SK-N-SH treated with all-trans-retinoic acid at 6 μM for 48 hours (cell line): ENCODE measurements around the gene MGMT.

Experiments used
- ATAC-seq: fragments of 200-7000 bp; cut with Tn5 transposase; 3 replicates; pipeline ENCODE4 v1.9.1; 2020; ENCODE audit warnings: mild to moderate bottlenecking, moderate library complexity
- ARNTL ChIP-seq: fragments of 450-650 bp; formaldehyde crosslinking; IDR thresholded peaks from 2 replicates; pipeline ENCODE4 v1.5.0; 2020; ENCODE audit warnings: low read depth, mild to moderate bottlenecking, moderate library complexity, borderline replicate concordance
- BACH2 ChIP-seq: fragments of 250-450 bp; sonication (Bioruptor Pico); IDR thresholded peaks from 2 replicates; pipeline ENCODE4 v1.9.0; 2021; ENCODE audit warnings: mild to moderate bottlenecking, borderline replicate concordance
- CSDC2 ChIP-seq: fragments of 250-450 bp; sonication (Bioruptor Pico); IDR thresholded peaks from 2 replicates; pipeline ENCODE4 v1.5.0; 2020; ENCODE audit warnings: mild to moderate bottlenecking, moderate library complexity
- GLIS3 ChIP-seq: fragments of 250-450 bp; sonication (Bioruptor Pico); IDR thresholded peaks from 2 replicates; pipeline ENCODE4 v1.5.0; 2020; ENCODE audit warnings: mild to moderate bottlenecking, moderate library complexity
- ISL1 ChIP-seq: fragments of 250-450 bp; sonication (Bioruptor Pico); IDR thresholded peaks from 2 replicates; pipeline ENCODE4 v2.1.2; 2022; ENCODE audit warnings: mild to moderate bottlenecking, moderate library complexity
- OSR1 ChIP-seq: fragments of 250-450 bp; sonication (Bioruptor Pico); IDR thresholded peaks from 2 replicates; pipeline ENCODE4 v1.8.0; 2022; ENCODE audit warnings: moderate library complexity, mild to moderate bottlenecking, inconsistent platforms
- PPARA ChIP-seq: fragments of 250-450 bp; sonication (Bioruptor Pico); IDR thresholded peaks from 2 replicates; pipeline ENCODE4 v1.5.0; 2020; ENCODE audit warnings: mild to moderate bottlenecking, borderline replicate concordance
- RARB ChIP-seq: fragments of 250-450 bp; sonication (Bioruptor Pico); IDR thresholded peaks from 2 replicates; pipeline ENCODE4 v1.8.0; 2021; ENCODE audit warnings: mild to moderate bottlenecking, moderate library complexity
- SNAI2 ChIP-seq: fragments of 250-450 bp; sonication (Bioruptor Pico); IDR thresholded peaks from 2 replicates; pipeline ENCODE4 v1.5.0; 2020; ENCODE audit warnings: mild to moderate bottlenecking, moderate library complexity
- TCF4 ChIP-seq: fragments of 250-450 bp; sonication (Bioruptor Pico); IDR thresholded peaks from 2 replicates; pipeline ENCODE4 v1.8.0; 2021; ENCODE audit warnings: mild to moderate bottlenecking, moderate library complexity, borderline replicate concordance
- TOX ChIP-seq: fragments of 250-450 bp; sonication (Bioruptor Pico); IDR thresholded peaks from 2 replicates; pipeline ENCODE4 v1.8.0; 2021; ENCODE audit warnings: mild to moderate bottlenecking, moderate library complexity, borderline replicate concordance
- ZC3H10 ChIP-seq: fragments of 250-450 bp; sonication (Bioruptor Pico); IDR thresholded peaks from 2 replicates; pipeline ENCODE4 v1.5.1; 2021; ENCODE audit warnings: mild to moderate bottlenecking, moderate library complexity
- ZFP3 ChIP-seq: fragments of 250-450 bp; sonication (Bioruptor Pico); IDR thresholded peaks from 2 replicates; pipeline ENCODE4 v1.5.0; 2020; ENCODE audit warnings: mild to moderate bottlenecking, moderate library complexity
- ZFP30 ChIP-seq: fragments of 450-650 bp; formaldehyde crosslinking; IDR thresholded peaks from 2 replicates; pipeline ENCODE4 v1.5.0; 2022; ENCODE audit warnings: mild to moderate bottlenecking, moderate library complexity
- ZNF565 ChIP-seq: fragments of 450-650 bp; formaldehyde crosslinking; conservative IDR thresholded peaks from 2 replicates; pipeline ENCODE4 v1.5.0; 2020; ENCODE audit warnings: low read depth, mild to moderate bottlenecking, moderate library complexity
- ZNF70 ChIP-seq: fragments of 450-650 bp; formaldehyde crosslinking; IDR thresholded peaks from 2 replicates; pipeline ENCODE4 v1.5.0; 2020; ENCODE audit warnings: mild to moderate bottlenecking, moderate library complexity
- ZNF8 ChIP-seq: fragments of 450-650 bp; formaldehyde crosslinking; IDR thresholded peaks from 2 replicates; pipeline ENCODE4 v1.5.0; 2020; ENCODE audit warnings: mild to moderate bottlenecking, moderate library complexity
- TF ChIP-seq, protein P1 (sequence below): fragments of 250-450 bp; sonication (Bioruptor Pico); IDR thresholded peaks from 2 replicates; pipeline ENCODE4 v1.8.0; 2020; ENCODE audit warnings: mild to moderate bottlenecking, moderate library complexity, borderline replicate concordance
- TF ChIP-seq, protein P2 (sequence below): fragments of 250-450 bp; sonication (Bioruptor Pico); IDR thresholded peaks from 2 replicates; pipeline ENCODE4 v1.8.0; 2021; ENCODE audit warnings: low read depth, mild to moderate bottlenecking, moderate library complexity, borderline replicate concordance
- TF ChIP-seq, protein P3 (sequence below): fragments of 250-450 bp; sonication (Bioruptor Pico); IDR thresholded peaks from 2 replicates; pipeline ENCODE4 v1.5.1; 2021; ENCODE audit warnings: mild to moderate bottlenecking, moderate library complexity
- TF ChIP-seq, protein P4 (sequence below): fragments of 250-450 bp; sonication (Bioruptor Pico); IDR thresholded peaks from 2 replicates; pipeline ENCODE4 v1.5.0; 2020; ENCODE audit warnings: mild to moderate bottlenecking, moderate library complexity

MGMT gene

DNA sequence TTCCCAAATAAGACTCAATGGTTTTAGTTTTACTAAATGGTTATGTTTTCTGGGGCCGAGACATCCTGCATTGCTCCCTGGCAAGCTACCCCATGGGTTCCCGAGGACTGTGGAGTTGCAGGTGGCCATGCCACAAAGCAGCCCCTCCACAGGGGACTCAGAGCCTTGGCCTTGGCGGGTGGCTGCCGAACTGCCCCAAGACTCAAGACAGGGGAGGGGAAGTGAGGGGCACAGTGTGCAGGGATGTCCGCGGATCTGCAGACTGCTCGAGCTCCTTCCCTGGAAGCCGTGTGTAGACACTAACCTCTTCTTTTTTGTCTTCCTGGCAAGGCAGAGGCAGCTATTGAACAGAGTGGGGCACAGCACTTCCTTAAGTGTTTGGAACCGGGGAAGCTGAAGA is 342.4 kb downstream of the MGMT start:
- TF ChIP-seq RARB (CRISPR knock-in tag) (no peak), ZC3H10 (CRISPR knock-in tag) (no peak), ZFP30 (CRISPR knock-in tag) (no peak)
- TF ChIP-seq, protein P1, sequence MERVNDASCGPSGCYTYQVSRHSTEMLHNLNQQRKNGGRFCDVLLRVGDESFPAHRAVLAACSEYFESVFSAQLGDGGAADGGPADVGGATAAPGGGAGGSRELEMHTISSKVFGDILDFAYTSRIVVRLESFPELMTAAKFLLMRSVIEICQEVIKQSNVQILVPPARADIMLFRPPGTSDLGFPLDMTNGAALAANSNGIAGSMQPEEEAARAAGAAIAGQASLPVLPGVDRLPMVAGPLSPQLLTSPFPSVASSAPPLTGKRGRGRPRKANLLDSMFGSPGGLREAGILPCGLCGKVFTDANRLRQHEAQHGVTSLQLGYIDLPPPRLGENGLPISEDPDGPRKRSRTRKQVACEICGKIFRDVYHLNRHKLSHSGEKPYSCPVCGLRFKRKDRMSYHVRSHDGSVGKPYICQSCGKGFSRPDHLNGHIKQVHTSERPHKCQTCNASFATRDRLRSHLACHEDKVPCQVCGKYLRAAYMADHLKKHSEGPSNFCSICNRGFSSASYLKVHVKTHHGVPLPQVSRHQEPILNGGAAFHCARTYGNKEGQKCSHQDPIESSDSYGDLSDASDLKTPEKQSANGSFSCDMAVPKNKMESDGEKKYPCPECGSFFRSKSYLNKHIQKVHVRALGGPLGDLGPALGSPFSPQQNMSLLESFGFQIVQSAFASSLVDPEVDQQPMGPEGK (CRISPR knock-in tag): no peak
- TF ChIP-seq, all 23 proteins: peak for 0
- ATAC-seq: no peak

DNA sequence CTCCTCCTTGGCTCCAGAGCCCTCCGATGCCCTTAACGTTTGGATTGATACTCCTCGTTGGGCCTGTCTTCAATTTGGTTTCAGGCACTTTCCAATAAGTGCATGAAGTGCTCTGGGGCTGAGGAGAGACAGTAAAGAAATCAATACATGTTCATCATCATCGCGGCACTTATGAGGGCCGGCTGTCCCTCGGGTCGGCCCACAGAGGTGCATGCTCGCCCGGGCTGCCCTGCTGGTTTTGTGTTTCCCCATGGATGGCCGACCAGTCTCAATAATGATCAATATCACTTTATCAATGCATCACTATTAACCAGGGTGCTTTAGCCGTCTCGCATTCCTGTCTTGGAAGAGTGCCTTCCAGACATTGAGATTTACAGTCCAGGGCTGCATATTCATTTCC is 342.8 kb downstream of the MGMT start:
- ATAC-seq: no peak
- TF ChIP-seq ZNF8 (CRISPR knock-in tag) (no peak), RARB (CRISPR knock-in tag) (no peak), GLIS3 (CRISPR knock-in tag) (no peak), TCF4 (CRISPR knock-in tag) (no peak), OSR1 (CRISPR knock-in tag) (no peak), PPARA (CRISPR knock-in tag) (no peak), ZNF565 (no peak), ZNF70 (CRISPR knock-in tag) (no peak), ARNTL (CRISPR knock-in tag) (no peak), SNAI2 (CRISPR knock-in tag) (no peak), ISL1 (CRISPR knock-in tag) (no peak), TOX (CRISPR knock-in tag) (no peak)
- TF ChIP-seq, protein P2, sequence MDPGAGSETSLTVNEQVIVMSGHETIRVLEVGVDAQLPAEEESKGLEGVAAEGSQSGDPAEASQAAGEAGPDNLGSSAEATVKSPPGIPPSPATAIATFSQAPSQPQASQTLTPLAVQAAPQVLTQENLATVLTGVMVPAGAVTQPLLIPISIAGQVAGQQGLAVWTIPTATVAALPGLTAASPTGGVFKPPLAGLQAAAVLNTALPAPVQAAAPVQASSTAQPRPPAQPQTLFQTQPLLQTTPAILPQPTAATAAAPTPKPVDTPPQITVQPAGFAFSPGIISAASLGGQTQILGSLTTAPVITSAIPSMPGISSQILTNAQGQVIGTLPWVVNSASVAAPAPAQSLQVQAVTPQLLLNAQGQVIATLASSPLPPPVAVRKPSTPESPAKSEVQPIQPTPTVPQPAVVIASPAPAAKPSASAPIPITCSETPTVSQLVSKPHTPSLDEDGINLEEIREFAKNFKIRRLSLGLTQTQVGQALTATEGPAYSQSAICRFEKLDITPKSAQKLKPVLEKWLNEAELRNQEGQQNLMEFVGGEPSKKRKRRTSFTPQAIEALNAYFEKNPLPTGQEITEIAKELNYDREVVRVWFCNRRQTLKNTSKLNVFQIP: no peak
- TF ChIP-seq, protein P3, sequence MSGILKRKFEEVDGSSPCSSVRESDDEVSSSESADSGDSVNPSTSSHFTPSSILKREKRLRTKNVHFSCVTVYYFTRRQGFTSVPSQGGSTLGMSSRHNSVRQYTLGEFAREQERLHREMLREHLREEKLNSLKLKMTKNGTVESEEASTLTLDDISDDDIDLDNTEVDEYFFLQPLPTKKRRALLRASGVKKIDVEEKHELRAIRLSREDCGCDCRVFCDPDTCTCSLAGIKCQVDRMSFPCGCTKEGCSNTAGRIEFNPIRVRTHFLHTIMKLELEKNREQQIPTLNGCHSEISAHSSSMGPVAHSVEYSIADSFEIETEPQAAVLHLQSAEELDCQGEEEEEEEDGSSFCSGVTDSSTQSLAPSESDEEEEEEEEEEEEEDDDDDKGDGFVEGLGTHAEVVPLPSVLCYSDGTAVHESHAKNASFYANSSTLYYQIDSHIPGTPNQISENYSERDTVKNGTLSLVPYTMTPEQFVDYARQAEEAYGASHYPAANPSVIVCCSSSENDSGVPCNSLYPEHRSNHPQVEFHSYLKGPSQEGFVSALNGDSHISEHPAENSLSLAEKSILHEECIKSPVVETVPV: no peak
- TF ChIP-seq, protein P1 (CRISPR knock-in tag): no peak
- TF ChIP-seq, protein P4, sequence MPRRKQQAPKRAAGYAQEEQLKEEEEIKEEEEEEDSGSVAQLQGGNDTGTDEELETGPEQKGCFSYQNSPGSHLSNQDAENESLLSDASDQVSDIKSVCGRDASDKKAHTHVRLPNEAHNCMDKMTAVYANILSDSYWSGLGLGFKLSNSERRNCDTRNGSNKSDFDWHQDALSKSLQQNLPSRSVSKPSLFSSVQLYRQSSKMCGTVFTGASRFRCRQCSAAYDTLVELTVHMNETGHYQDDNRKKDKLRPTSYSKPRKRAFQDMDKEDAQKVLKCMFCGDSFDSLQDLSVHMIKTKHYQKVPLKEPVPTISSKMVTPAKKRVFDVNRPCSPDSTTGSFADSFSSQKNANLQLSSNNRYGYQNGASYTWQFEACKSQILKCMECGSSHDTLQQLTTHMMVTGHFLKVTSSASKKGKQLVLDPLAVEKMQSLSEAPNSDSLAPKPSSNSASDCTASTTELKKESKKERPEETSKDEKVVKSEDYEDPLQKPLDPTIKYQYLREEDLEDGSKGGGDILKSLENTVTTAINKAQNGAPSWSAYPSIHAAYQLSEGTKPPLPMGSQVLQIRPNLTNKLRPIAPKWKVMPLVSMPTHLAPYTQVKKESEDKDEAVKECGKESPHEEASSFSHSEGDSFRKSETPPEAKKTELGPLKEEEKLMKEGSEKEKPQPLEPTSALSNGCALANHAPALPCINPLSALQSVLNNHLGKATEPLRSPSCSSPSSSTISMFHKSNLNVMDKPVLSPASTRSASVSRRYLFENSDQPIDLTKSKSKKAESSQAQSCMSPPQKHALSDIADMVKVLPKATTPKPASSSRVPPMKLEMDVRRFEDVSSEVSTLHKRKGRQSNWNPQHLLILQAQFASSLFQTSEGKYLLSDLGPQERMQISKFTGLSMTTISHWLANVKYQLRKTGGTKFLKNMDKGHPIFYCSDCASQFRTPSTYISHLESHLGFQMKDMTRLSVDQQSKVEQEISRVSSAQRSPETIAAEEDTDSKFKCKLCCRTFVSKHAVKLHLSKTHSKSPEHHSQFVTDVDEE (CRISPR knock-in tag): no peak

DNA sequence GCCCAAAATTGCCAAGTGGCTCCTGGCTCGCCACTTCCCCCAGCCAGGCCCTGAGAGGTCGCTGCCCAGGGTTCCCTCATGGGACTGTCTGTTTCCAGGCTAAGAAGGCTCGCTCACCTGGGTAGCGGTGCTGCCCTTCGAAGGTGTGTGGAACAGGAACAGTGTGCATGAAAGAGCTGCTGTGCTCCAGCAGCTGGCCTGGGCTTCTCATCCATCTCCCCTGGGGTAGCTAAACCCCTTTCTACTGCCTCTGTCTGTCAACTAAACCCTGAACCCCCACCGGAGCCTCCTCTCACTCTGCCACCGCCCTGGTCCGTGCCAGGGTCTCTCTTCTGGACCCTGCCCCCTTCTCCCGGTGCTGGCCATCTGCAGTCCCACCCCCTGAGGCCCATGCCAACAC is 344.2 kb downstream of the MGMT start:
- ATAC-seq: no peak
- TF ChIP-seq ZNF565 (no peak), GLIS3 (CRISPR knock-in tag) (no peak), BACH2 (no peak), OSR1 (CRISPR knock-in tag) (no peak), CSDC2 (CRISPR knock-in tag) (no peak), SNAI2 (CRISPR knock-in tag) (no peak), RARB (CRISPR knock-in tag) (no peak), ZC3H10 (CRISPR knock-in tag) (no peak), ZFP3 (CRISPR knock-in tag) (no peak), TCF4 (CRISPR knock-in tag) (no peak), ZNF70 (CRISPR knock-in tag) (no peak), PPARA (CRISPR knock-in tag) (no peak)
- TF ChIP-seq, protein P4 (CRISPR knock-in tag): no peak
- TF ChIP-seq, protein P3: no peak
- TF ChIP-seq, protein P2: no peak
